Measurements from ENCODE around the gene SPOCK3.

GRCh38 chr4:167221084-167221483 lies 13.2 kb downstream of the SPOCK3 start:
- no peak for TF ChIP-seq CTCF (IDR thresholded peaks at IDR 0.05; ENCODE audit: borderline replicate concordance, extremely low read depth, low read length, poor library complexity, severe bottlenecking)
- TF ChIP-seq EZH2 (IDR thresholded peaks at IDR 0.05; ENCODE audit: borderline replicate concordance, low read depth, low read length, severe bottlenecking) = no peak

All from DND-41 (cell line).